Fibroblast of skin of right quadriceps (primary cell): ENCODE results near the gene GALNT17.
"Not testable (repeated sequence)": the region's sequence is repeated elsewhere in the genome, so short reads cannot be mapped to it uniquely, and the experiment has no call there.

Experiments used
- DNase-seq: peaks from one replicate; pipeline ENCODE4 v3.0.0-alpha.2; 2013

GALNT17 gene

DNA sequence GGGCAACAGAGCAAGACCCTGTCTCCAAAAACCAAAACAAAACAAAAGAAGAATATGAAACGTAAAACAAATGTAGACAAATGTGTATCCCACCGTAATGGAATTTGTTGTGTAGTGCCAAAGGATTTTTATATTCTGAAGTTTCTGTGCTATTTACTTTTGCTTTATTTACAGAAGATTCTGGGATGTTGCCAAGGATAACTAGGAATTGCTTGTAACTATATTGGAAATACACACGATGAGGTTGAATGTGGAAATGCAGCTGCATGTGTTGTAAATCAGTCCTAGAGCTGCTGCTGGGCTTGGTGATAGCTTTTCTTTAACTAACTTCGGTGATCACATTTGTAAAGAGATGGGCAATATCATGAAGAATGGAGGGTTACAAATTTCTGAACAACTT is 39.5 kb downstream of the GALNT17 start:
- no peak for DNase-seq

DNA sequence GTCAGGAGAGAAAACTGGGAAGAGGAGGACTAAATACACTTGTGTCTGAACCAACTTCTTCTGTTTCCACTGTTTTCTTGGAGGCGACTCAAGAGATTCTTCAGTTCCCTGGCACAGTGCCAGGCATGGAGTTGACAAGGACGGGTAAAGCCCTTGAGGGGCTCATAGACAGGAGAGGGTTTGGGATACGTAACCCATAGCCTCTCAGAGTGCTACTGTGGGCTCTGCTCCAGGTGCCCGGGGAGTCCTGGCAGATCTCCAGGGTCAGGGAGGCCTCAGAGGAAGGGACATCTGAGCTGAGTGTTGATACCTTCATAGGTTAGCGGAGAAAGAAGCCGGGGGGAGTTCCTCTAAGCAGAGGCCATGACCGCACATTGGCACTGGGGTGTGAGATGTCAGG is 42.0 kb downstream of the GALNT17 start:
- peak; percentile 1 for DNase-seq

DNA sequence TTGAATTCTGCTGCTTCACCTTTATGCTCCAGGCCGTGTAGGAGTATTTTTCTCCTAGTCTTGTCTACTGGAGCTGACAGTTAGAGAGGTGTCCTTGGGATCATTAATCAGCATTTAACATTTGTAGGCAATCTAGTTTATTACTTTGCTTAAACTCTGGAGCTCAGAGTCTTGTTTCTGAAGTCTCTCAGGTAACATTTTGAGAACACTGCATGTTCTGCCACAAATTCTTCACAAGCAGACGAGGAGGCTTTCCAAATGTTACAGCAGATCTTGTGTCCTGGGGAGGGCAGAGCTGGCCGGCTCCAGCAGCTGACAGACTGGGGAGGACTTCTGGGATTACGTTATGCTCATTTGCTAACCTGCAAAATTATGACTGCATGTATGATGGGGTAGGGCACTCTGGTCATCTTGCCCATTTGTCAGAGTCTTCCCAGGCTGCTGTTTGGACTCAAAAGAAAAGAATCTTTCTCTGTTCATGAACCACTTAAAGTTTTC is 50.5 kb downstream of the GALNT17 start:
- DNase-seq = no peak

- DNase-seq = no peak
These were observed 52.2 kb downstream of the GALNT17 start for GRCh38 chr7:71184136-71184535.

GRCh38 chr7:71184609-71185008 is 52.7 kb downstream of the GALNT17 start:
- no peak for DNase-seq

DNA sequence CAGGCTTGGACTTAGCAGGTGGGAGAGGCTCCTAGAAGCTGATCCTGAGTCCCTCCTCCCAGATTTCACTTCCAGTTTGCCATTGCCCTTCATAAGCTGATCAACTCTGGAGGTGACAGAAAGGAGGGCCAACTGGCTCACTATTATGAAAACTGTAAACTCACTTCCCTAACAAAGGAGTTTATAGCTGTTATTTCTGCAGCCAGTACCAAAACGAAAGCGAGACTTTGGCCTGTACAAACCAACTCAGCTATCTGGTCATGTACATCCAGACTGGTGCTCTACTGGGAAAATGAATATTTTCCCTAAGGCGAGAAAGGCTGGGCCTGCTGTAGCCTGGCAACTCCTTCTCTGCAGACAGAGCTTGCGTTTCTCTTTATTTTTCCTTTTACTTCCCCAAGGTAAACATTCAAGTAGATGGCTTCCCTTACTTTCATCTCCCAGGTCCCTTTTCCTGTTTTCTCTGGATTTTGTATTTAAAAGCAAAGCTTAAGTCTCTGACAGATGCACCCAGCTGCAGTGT is 54.7 kb downstream of the GALNT17 start:
- no peak for DNase-seq

DNA sequence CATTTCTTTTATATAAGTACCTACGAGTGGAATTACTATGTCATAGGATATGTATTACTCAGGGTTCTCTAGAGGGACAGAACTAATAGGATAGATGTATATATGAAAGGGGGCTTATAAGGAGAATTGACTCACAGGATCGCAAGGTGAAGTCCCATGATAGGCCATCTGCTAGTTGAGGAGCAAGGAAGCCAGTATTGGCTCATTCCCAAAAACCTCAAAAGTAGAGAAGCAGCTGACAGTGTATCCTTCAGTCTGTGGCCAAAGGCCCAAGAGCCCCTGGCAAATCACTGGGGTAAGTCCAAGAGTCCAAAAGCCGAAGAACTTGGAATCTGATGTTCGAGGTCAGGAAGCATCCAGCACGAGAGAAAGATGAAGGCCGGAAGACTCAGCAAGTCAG is 59.8 kb downstream of the GALNT17 start:
- DNase-seq = no peak

GRCh38 chr7:71193099-71193810 is 61.3 kb downstream of the GALNT17 start:
- no peak for DNase-seq

- DNase-seq = no peak
These were observed 66.4 kb downstream of the GALNT17 start for GRCh38 chr7:71198391-71198790.

GRCh38 chr7:71198887-71199286 is 66.9 kb downstream of the GALNT17 start:
- no peak for DNase-seq

DNA sequence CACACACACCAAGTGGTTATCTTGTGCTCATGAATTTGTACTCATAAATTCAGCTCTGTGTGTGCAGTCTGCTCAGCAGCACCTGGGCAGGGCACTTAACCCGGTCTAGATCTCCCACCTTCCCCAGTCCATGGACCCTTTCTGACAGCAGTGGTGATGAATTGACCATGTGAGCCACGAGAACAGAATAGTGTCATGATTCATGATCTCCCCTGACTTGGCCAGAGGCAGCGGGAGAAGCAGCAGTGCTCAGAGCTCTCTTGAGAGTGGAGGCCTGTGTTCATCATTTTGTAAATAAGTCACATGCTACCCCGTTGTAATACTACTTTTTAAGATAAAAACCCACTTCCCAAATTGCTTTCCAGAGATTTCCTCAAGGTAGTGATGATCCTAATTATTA is 74.2 kb downstream of the GALNT17 start:
- no peak for DNase-seq

DNA sequence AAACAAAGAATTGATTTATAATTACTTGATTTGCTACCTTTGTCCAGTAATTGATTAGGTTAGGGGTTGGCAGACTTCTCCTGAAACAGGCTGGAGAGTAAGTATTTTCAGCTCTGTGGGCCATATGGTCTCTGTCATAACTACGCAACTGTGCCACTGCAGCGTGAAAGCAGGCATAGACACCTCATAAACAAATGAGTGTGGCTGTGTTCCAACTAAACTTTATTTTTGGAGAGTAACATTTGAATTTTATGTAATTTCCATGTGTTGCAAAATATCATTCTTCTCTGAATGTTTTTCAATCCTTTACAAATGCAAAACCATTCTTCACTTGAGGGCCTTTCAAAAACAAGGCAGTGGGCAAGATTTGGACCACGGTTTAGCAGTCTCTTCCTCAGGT is 76.9 kb downstream of the GALNT17 start:
- DNase-seq = no peak

DNA sequence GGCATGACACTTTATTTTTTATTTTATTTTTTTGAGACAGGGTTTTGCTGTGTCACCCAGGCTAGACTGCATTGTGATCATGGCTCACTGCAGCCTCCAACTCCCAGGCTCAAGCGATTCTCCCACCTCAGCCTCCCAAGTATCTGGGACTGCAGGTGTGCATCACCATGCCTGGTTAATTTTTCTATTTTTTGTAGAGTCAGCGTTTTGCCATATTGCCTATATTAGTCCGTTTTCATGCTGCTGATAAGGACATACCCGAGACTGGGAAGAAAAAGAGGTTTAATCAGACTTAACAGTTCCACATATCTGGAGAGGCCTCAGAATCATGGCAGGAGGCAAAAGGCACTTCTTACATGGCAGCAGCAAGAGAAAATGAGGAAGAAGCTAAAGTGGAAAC is 77.5 kb downstream of the GALNT17 start:
- not testable (repeated sequence) for DNase-seq

DNA sequence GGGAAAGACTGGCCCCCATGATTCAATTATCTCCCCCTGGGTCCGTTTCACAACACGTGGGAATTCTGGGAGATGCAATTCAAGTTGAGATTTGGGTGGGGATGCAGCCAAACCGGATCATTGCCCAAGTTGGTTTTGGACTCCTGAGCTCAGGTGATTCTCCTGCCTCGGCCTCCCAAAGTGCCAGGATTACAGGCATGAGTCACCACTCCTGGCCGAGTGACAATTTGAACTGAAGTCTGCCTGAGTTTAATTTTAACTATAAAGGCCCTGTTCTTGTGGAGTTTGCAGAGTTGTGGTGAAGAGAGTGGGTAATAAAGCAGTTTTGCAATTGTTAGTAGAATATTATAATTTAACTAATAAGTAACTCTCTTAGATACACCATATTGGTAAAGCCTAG is 78.3 kb downstream of the GALNT17 start:
- DNase-seq = no peak

GRCh38 chr7:71212433-71212832 is 80.5 kb downstream of the GALNT17 start:
- DNase-seq = not testable (repeated sequence)

GRCh38 chr7:71216211-71216610 is 84.3 kb downstream of the GALNT17 start:
- no peak for DNase-seq

GRCh38 chr7:71220210-71220695 is 88.3 kb downstream of the GALNT17 start:
- DNase-seq = no peak

GRCh38 chr7:71221049-71221448 is 89.1 kb downstream of the GALNT17 start:
- no peak for DNase-seq

DNA sequence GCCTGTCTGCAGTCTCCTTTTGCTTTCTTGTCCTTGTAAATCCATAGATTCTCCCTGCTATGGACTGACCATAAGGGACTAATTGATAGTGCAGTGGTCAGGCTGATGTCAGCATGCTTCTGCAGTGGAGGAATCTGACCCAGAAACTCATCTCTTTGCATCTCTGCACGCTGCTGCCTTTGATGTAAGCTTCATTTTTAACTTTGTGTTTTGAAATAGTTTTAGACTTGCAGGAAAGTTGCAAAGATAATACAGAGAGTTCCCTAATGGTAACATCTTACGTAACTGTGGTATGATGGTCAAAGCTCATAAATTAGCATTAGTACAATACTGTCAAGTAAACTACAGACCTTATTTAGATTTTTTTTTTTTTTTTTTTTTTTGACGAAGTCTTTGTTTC is 89.6 kb downstream of the GALNT17 start:
- DNase-seq = no peak

GRCh38 chr7:71227126-71227525 is 95.2 kb downstream of the GALNT17 start:
- DNase-seq = no peak

DNA sequence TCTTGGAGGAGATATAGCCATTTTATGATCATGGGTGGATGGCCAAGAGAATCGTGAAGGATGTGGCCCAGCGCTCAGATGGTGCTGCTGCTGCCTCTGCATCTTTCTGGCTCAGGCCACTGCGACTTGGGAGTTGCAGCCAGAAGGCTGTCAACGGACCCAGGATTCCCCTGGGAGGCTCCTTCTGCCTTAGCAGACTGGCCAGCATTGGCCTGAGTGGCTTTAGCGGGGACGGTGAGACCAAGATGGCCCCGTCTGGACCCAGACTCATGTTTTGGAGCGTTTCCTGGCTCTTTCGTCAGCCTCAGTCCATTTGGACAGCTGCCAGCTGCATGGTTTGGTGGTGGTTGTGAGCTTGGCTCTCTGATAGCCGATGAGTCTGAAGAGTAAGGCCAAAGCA is 97.2 kb downstream of the GALNT17 start:
- no peak for DNase-seq

- DNase-seq = no peak
These were observed 97.8 kb downstream of the GALNT17 start for GRCh38 chr7:71229699-71230098.

- no peak for DNase-seq
These were observed 103.3 kb downstream of the GALNT17 start for GRCh38 chr7:71235253-71235652.

DNA sequence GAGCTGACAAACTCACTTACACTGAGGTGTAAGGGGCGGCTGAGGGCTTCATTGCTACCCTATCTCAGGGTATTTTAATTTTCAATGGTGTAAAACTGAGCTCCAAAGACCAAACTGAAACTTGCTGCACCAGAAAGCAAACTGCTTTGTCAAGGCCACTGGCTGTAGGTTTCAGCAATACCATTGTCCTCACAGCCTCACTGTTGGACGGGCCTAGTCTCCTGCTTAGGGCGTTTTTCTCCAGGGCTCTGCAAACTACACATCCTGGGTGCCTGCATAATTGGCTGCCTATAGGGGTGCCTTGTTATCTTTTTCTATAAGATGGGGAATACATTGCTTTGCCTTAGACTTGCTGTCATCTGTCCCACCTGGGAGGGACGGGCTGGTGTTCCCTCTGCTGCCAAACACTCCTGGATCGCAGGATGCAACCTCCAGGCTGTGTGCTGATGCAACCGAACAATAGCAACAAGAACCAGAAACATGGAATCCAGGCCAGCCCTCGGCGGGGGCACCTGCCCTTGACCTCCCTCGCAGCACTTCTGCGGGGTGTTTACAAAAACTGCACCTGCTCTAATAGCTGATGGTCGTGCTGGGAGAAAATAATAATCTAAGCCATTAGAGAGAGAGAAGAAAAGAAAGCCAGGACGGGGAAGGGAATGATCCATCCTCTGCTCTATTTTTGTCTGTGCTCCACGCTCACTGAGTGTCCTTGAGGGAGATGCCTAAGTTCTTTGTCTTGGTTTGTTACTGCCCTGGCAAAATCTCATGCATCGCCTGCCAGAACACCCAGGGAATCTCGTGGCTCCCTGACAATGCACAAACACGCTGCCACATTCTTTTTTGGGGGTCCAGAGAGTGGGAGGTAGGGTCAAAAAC is 104.5 kb downstream of the GALNT17 start:
- DNase-seq = no peak
